ENCODE measurements around the gene DRC7.

DNA sequence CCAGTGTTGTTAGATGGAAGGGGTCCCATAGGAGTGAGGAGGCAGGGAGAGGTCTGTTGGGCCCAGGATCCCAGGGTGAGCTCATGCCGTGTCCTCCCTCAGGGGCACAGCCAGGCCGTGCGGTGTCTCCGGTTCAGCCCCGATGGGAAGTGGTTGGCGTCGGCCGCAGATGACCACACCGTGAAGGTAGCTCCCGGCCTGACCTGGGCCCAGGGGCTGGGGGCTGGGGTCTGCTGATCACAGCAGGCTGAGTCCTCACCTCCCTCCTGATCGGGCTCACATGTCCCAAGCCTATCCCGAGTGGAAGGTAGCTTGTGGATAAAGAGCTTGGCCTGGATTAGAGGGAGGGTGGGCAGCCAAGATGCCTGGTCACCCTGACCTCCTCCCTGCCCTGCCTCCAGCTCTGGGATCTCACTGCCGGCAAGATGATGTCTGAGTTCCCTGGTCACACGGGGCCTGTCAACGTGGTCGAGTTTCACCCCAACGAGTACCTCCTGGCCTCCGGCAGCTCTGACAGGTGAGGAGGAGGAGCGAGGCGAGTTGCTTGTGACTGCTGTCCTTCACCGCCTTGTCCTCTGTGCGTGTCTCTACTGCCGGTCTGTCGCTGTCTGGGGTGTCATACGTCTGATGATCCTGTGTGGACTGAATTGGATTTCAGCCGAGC is 57.1 kb downstream of the DRC7 start:
- TF ChIP-seq, protein P1, sequence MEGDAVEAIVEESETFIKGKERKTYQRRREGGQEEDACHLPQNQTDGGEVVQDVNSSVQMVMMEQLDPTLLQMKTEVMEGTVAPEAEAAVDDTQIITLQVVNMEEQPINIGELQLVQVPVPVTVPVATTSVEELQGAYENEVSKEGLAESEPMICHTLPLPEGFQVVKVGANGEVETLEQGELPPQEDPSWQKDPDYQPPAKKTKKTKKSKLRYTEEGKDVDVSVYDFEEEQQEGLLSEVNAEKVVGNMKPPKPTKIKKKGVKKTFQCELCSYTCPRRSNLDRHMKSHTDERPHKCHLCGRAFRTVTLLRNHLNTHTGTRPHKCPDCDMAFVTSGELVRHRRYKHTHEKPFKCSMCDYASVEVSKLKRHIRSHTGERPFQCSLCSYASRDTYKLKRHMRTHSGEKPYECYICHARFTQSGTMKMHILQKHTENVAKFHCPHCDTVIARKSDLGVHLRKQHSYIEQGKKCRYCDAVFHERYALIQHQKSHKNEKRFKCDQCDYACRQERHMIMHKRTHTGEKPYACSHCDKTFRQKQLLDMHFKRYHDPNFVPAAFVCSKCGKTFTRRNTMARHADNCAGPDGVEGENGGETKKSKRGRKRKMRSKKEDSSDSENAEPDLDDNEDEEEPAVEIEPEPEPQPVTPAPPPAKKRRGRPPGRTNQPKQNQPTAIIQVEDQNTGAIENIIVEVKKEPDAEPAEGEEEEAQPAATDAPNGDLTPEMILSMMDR (IDR thresholded peaks at IDR 0.05): no peak
- TF ChIP-seq ZFX (IDR thresholded peaks at IDR 0.05; ENCODE audit: borderline replicate concordance): no peak

All from 22Rv1 (cell line).